ENCODE measurements around the gene JADE3.

Gene JADE3

GRCh38 chrX:46882266-46882665 is 30.0 kb upstream of the JADE3 start:
- H3K4me3 ChIP-seq (ENCODE audit: low read depth, low read length): no peak overlapping the region
- TF ChIP-seq CTCF (IDR thresholded peaks at IDR 0.05; ENCODE audit: low read depth, low read length, missing control alignments): no peak
- DNase-seq (ENCODE audit: low read depth): no peak

GRCh38 chrX:46884799-46885198 is 27.4 kb upstream of the JADE3 start:
- TF ChIP-seq CTCF (IDR thresholded peaks at IDR 0.05; ENCODE audit: low read depth, low read length, missing control alignments): no peak
- no peak overlapping the region for H3K4me3 ChIP-seq (ENCODE audit: low read depth, low read length)
- DNase-seq (ENCODE audit: low read depth): no peak

GRCh38 chrX:46898207-46898606 is 14.0 kb upstream of the JADE3 start:
- H3K4me3 ChIP-seq (ENCODE audit: low read depth, low read length): no peak overlapping the region
- TF ChIP-seq CTCF (IDR thresholded peaks at IDR 0.05; ENCODE audit: low read depth, low read length, missing control alignments): no peak
- DNase-seq (ENCODE audit: low read depth): no peak

- peak overlapping the region; percentile 31; the same call in 1 of the 2 replicates for H3K4me3 ChIP-seq (ENCODE audit: low read depth, low read length)
- DNase-seq (ENCODE audit: low read depth): no peak
- TF ChIP-seq CTCF (IDR thresholded peaks at IDR 0.05; ENCODE audit: low read depth, low read length, missing control alignments): peak; percentile 60
Measured at GRCh38 chrX:46903458-46904242, 8.6 kb upstream of the JADE3 start.

GRCh38 chrX:46904626-46905025 is 7.6 kb upstream of the JADE3 start:
- DNase-seq (ENCODE audit: low read depth): no peak
- no peak overlapping the region for H3K4me3 ChIP-seq (ENCODE audit: low read depth, low read length)
- TF ChIP-seq CTCF (IDR thresholded peaks at IDR 0.05; ENCODE audit: low read depth, low read length, missing control alignments): no peak

- no peak for TF ChIP-seq CTCF (IDR thresholded peaks at IDR 0.05; ENCODE audit: low read depth, low read length, missing control alignments)
- DNase-seq (ENCODE audit: low read depth): no peak
- no peak overlapping the region for H3K4me3 ChIP-seq (ENCODE audit: low read depth, low read length)
Measured at GRCh38 chrX:46910415-46910814, 1.8 kb upstream of the JADE3 start.

Measured in GM12864 (cell line).